H1 (cell line): ENCODE measurements around the gene TMEM200C. TPM values are rescaled to one million over a fixed set of nuclear protein-coding genes. Genes with fewer than 3 reads are reported as not detected.

Experiments used
- CTCF ChIA-PET: fragments of 300-600 bp; sonication (Branson Sonifier 250); formaldehyde crosslinking; loops from one replicate; lab custom pipeline; 2021; ENCODE audit not compliant: partially characterized antibody; lab: Charles Lee
- POLR2A ChIA-PET: fragments of 300-600 bp; sonication (Branson Sonifier 250); formaldehyde crosslinking; loops from one replicate; lab custom pipeline; 2021; ENCODE audit warnings: inconsistent platforms; ENCODE audit not compliant: partially characterized antibody; lab: Charles Lee
- DNase-seq, 2 experiments: peaks; one replicate each; pipeline versions ENCODE4 v3.0.0 to v3.0.0-alpha.2; 2010 to 2022; ENCODE audit warnings: low spot score in 2 of 2, low read depth in 1 of 2, mixed read lengths in 1 of 2
- FAIRE-seq: peaks from 2 replicates; lab custom pipeline; 2011; peaks lifted over from hg19 to GRCh38; lab: Jason Lieb, UNC
- H2AFZ ChIP-seq: 2 replicates; pipeline ENCODE4 v1.8.1; 2012; ENCODE audit warnings: low read length, inconsistent platforms
- H2AK5ac ChIP-seq: 2 replicates; pipeline ENCODE4 v1.6.1; 2013; ENCODE audit warnings: low read depth, low read length
- H2BK120ac ChIP-seq: replicated peaks from 2 replicates; pipeline ENCODE3; 2013; ENCODE audit warnings: low read depth, low read length, inconsistent platforms
- H2BK12ac ChIP-seq: 2 replicates; pipeline ENCODE4 v1.6.1; 2013; ENCODE audit warnings: low read depth, low read length
- H2BK15ac ChIP-seq: 2 replicates; pipeline ENCODE4 v1.6.1; 2013; ENCODE audit warnings: low read length
- H2BK20ac ChIP-seq: 2 replicates; pipeline ENCODE4 v1.6.1; 2013; ENCODE audit warnings: low read length
- H2BK5ac ChIP-seq: 2 replicates; pipeline ENCODE4 v1.6.1; 2013; ENCODE audit warnings: low read depth, low read length
- H3K14ac ChIP-seq: 2 replicates; pipeline ENCODE4 v1.6.1; 2013; ENCODE audit warnings: inconsistent platforms; ENCODE audit not compliant: insufficient read length
- H3K18ac ChIP-seq: 2 replicates; pipeline ENCODE4 v1.6.1; 2013; ENCODE audit warnings: low read length; ENCODE audit errors: extremely low read depth
- H3K23ac ChIP-seq: 2 replicates; pipeline ENCODE4 v1.6.1; 2013; ENCODE audit warnings: inconsistent platforms; ENCODE audit not compliant: insufficient read length
- H3K23me2 ChIP-seq: 2 replicates; pipeline ENCODE4 v1.6.1; 2013; ENCODE audit warnings: low read depth, low read length
- H3K27ac ChIP-seq: 2 replicates; pipeline ENCODE4 v1.6.1; 2011; ENCODE audit warnings: low read depth, low read length, inconsistent platforms
- H3K27me3 ChIP-seq, 4 experiments: replicated peaks in 1 of 4; 1 replicate in 1 of 4; 2 replicates in 3 of 4; pipeline versions ENCODE4 v1.6.1 to v1.8.1; 2011 to 2013; ENCODE audit warnings: low read length in 3 of 4, mild to moderate bottlenecking in 3 of 4, inconsistent platforms in 2 of 4, mixed read lengths in 2 of 4, moderate library complexity in 1 of 4; ENCODE audit not compliant: control insufficient read depth in 3 of 4, insufficient read depth in 3 of 4; ENCODE audit errors: extremely low read depth in 1 of 4
- H3K36me3 ChIP-seq, 4 experiments: 2 replicates each; pipeline versions ENCODE4 v1.6.1 to v1.8.1; 2011 to 2013; ENCODE audit warnings: mild to moderate bottlenecking in 4 of 4, low read length in 3 of 4, moderate library complexity in 2 of 4, control low read depth in 1 of 4, inconsistent platforms in 1 of 4; ENCODE audit not compliant: insufficient read depth in 4 of 4, control insufficient read depth in 2 of 4
- H3K4ac ChIP-seq: replicated peaks from 2 replicates; pipeline ENCODE3; 2013; ENCODE audit warnings: low read length, low read depth, mixed read lengths, inconsistent platforms; ENCODE audit not compliant: insufficient read length
- H3K4me1 ChIP-seq, 4 experiments: replicated peaks in 1 of 4; 1 replicate in 1 of 4; 2 replicates in 3 of 4; pipeline versions ENCODE4 v1.6.1 to v1.8.1; 2011 to 2013; ENCODE audit warnings: low read length in 3 of 4, inconsistent platforms in 2 of 4, mixed read lengths in 1 of 4; ENCODE audit not compliant: insufficient read depth in 4 of 4, control insufficient read depth in 3 of 4
- H3K4me2 ChIP-seq, 2 experiments: 2 replicates each; pipeline versions ENCODE4 v1.6.1 to v1.8.1; 2011 to 2013; ENCODE audit warnings: low read depth in 2 of 2, low read length in 2 of 2, control low read depth in 1 of 2, inconsistent platforms in 1 of 2, mild to moderate bottlenecking in 1 of 2; ENCODE audit not compliant: insufficient read depth in 1 of 2
- H3K4me3 ChIP-seq, 4 experiments: fragments of 200-600, 300-600 bp in 1 of 4; sonication (generic), shearing (Covaris generic), sonication (Bioruptor Twin) in 1 of 4; 2 replicates each; pipeline versions ENCODE4 v1.5.1 to v1.8.1; 2011 to 2016; ENCODE audit warnings: low read length in 4 of 4, low read depth in 3 of 4, control low read depth in 2 of 4, inconsistent platforms in 2 of 4, mild to moderate bottlenecking in 2 of 4, mixed read lengths in 1 of 4, moderate library complexity in 1 of 4; ENCODE audit not compliant: insufficient read depth in 2 of 4; ENCODE audit errors: extremely low read depth in 1 of 4
- H3K56ac ChIP-seq: replicated peaks from 2 replicates; pipeline ENCODE3; 2013; ENCODE audit warnings: low read depth, mild to moderate bottlenecking, mixed read lengths, low read length, inconsistent platforms; ENCODE audit not compliant: insufficient read length
- H3K79me1 ChIP-seq: 2 replicates; pipeline ENCODE4 v1.6.1; 2013; ENCODE audit warnings: low read depth, low read length, control low read depth
- H3K79me2 ChIP-seq, 2 experiments: 2 replicates each; pipeline versions ENCODE4 v1.6.1 to v1.8.1; 2012 to 2013; ENCODE audit warnings: low read length in 2 of 2, mild to moderate bottlenecking in 2 of 2, inconsistent platforms in 1 of 2; ENCODE audit not compliant: insufficient read depth in 2 of 2, control insufficient read depth in 1 of 2
- H3K9ac ChIP-seq, 4 experiments: replicated peaks in 1 of 4; 1 replicate in 1 of 4; 2 replicates in 3 of 4; pipeline versions ENCODE4 v1.6.1 to v1.8.1; 2011 to 2013; ENCODE audit warnings: low read depth in 3 of 4, low read length in 3 of 4, control low read depth in 2 of 4, mild to moderate bottlenecking in 2 of 4, moderate library complexity in 2 of 4, inconsistent platforms in 1 of 4; ENCODE audit errors: extremely low read depth in 1 of 4
- H3K9me3 ChIP-seq, 2 experiments: 2 replicates each; pipeline versions ENCODE4 v1.6.1 to v1.8.1; 2012 to 2013; ENCODE audit warnings: mild to moderate bottlenecking in 2 of 2, moderate library complexity in 2 of 2, control low read depth in 1 of 2, inconsistent platforms in 1 of 2, low read depth in 1 of 2, low read length in 1 of 2, mixed read lengths in 1 of 2; ENCODE audit not compliant: insufficient read depth in 2 of 2
- H4K20me1 ChIP-seq, 2 experiments: replicated peaks in 1 of 2; 2 replicates each; pipeline versions ENCODE3 to v1.8.1; 2011 to 2013; ENCODE audit warnings: inconsistent platforms in 2 of 2, low read length in 2 of 2, mild to moderate bottlenecking in 1 of 2; ENCODE audit not compliant: insufficient read depth in 2 of 2, control insufficient read depth in 1 of 2
- H4K5ac ChIP-seq: 2 replicates; pipeline ENCODE4 v1.6.1; 2013; ENCODE audit warnings: low read length, low read depth, mixed read lengths, inconsistent platforms; ENCODE audit not compliant: insufficient read length
- H4K8ac ChIP-seq: 2 replicates; pipeline ENCODE4 v1.8.0; 2013; ENCODE audit warnings: mild to moderate bottlenecking, moderate library complexity, low read length, inconsistent platforms; ENCODE audit not compliant: insufficient read depth; ENCODE audit errors: extremely low read depth
- H4K91ac ChIP-seq: replicated peaks from 2 replicates; pipeline ENCODE3; 2013; ENCODE audit warnings: low read length, mixed read lengths, inconsistent platforms; ENCODE audit not compliant: insufficient read length
- BRCA1 ChIP-seq: IDR thresholded peaks from 2 replicates; pipeline ENCODE4 v1.6.1; 2012; ENCODE audit warnings: low read depth, low read length, improper control_type of control experiment
- CBX5 ChIP-seq: fragments of 300-800, 300-1000 bp; sonication (generic); IDR thresholded peaks from 2 replicates; pipeline ENCODE4 v1.7.1; 2016; ENCODE audit warnings: antibody characterized with exemption, low read length, low read depth
- CEBPB ChIP-seq: IDR thresholded peaks from 2 replicates; pipeline ENCODE4 v1.6.1; 2012; ENCODE audit warnings: low read depth, low read length
- CHD1 ChIP-seq: IDR thresholded peaks from 2 replicates; pipeline ENCODE4 v1.6.1; 2012; ENCODE audit warnings: low read depth, low read length, improper control_type of control experiment
- CREB1 ChIP-seq: IDR thresholded peaks from 2 replicates; pipeline ENCODE4 v1.6.1; 2012; ENCODE audit warnings: inconsistent platforms
- JUND ChIP-seq: IDR thresholded peaks from 2 replicates; pipeline ENCODE4 v1.6.1; 2011; ENCODE audit warnings: mild to moderate bottlenecking, improper control_type of control experiment, low read length
- KDM4A ChIP-seq: IDR thresholded peaks from one replicate; pipeline ENCODE4 v1.7.1; 2012; ENCODE audit warnings: low read depth, mild to moderate bottlenecking, moderate library complexity, low read length, inconsistent platforms; ENCODE audit not compliant: severe bottlenecking
- KDM5A ChIP-seq: fragments of 200-600 bp; IDR thresholded peaks from 2 replicates; pipeline ENCODE4 v1.7.1; 2012; ENCODE audit warnings: mild to moderate bottlenecking, low read length, inconsistent platforms, mixed read lengths
- RFX5 ChIP-seq: IDR thresholded peaks from 2 replicates; pipeline ENCODE4 v1.6.1; 2011; ENCODE audit warnings: low read depth, low read length, improper control_type of control experiment, borderline replicate concordance
- SIN3A ChIP-seq, 2 experiments: IDR thresholded peaks in 1 of 2; conservative IDR thresholded peaks in 1 of 2; 2 replicates each; pipeline ENCODE4 v1.6.1; 2011 to 2012; ENCODE audit warnings: low read length in 2 of 2, improper control_type of control experiment in 1 of 2, low read depth in 1 of 2, mild to moderate bottlenecking in 1 of 2
- SP2 ChIP-seq: IDR thresholded peaks from 2 replicates; pipeline ENCODE4 v1.6.1; 2012; ENCODE audit warnings: mild to moderate bottlenecking, low read length, inconsistent platforms
- SRF ChIP-seq: IDR thresholded peaks from 2 replicates; pipeline ENCODE4 v1.6.1; 2011; ENCODE audit warnings: mild to moderate bottlenecking, low read depth, low read length, moderate library complexity
- SUZ12 ChIP-seq: fragments of 200-600 bp; sonication (generic); IDR thresholded peaks from 2 replicates; pipeline ENCODE4 v1.6.1; 2012; ENCODE audit warnings: mild to moderate bottlenecking, inconsistent platforms, low read length, moderate library complexity, mixed read lengths
- TBP ChIP-seq: IDR thresholded peaks from 2 replicates; pipeline ENCODE4 v1.6.1; 2011; ENCODE audit warnings: low read depth, low read length, improper control_type of control experiment
- TEAD4 ChIP-seq: IDR thresholded peaks from 2 replicates; pipeline ENCODE4 v1.6.1; 2012; ENCODE audit warnings: low read depth, low read length, inconsistent platforms, mixed read lengths
- ZNF274 ChIP-seq: IDR thresholded peaks from 2 replicates; pipeline ENCODE4 v1.7.0; 2012; ENCODE audit warnings: low read length, borderline replicate concordance; ENCODE audit errors: extremely low read depth
- WGBS, 2 experiments: shearing (Covaris generic) in 1 of 2; methylation state at CpG; one replicate each; pipeline versions ENCODE4 v1.1.6 to v1.1.7; 2013 to 2015; ENCODE audit warnings: low lambda C conversion rate in 2 of 2, mixed read lengths in 2 of 2, inconsistent platforms in 1 of 2, low coverage in 1 of 2, missing lambda C conversion rate in 1 of 2; ENCODE audit not compliant: insufficient replicate concordance in 2 of 2, insufficient coverage in 1 of 2, insufficient read length in 1 of 2; ENCODE audit errors: extremely low coverage in 1 of 2, missing lambda C conversion rate in 1 of 2; 5-methylcytosine and 5-hydroxymethylcytosine counted together
- polyA plus RNA-seq, 7 experiments: library from polyadenylated mRNA; depleted of rRNA in 3 of 7; stranded (reverse) in 5 of 7; unstranded in 2 of 7; fragments of >200 nt in 5 of 7; fragments of 200-250 nt in 2 of 7; gene quantifications; 1 replicate in 5 of 7; 2 replicates in 1 of 7; 4 replicates in 1 of 7; pipeline versions ENCODE4 v1.2.1 to v1.2.3, GENCODE V29; 2011 to 2013; ENCODE audit warnings: missing spikeins in 2 of 7, mixed read lengths in 2 of 7
- total RNA-seq: library from RNA; stranded (reverse); fragmentation: NEBNext Ultra II Directional; extraction: Animal tissue kit (Norgen Biotek cat#: 25700); gene quantifications from 2 replicates; pipeline ENCODE4 v1.2.1, GENCODE V29; 2021

Gene TMEM200C
- total and polyA plus RNA-seq, 2 of the 8 experiments (the other 6 are each of a cell fraction or from before 2014, with no cell fraction given) = 3.4 to 9.6 TPM

GRCh38 chr18:5872886-5873285 lies 22.4 kb downstream of the TMEM200C start:
- FAIRE-seq = no peak

More at GRCh38 chr18:5872886-5873285, 22.4 kb downstream of the TMEM200C start:
- no peaks in the 10 kb centered on the region for H3K36me3 ChIP-seq
- WGBS, 2 experiments = 91% methylated on average over 3 of the region's 3 CpGs; no CpG with 5 or more reads in 1 of the 2 experiments
- H2AK5ac ChIP-seq = no peak overlapping the region
- H3K23ac ChIP-seq = no peak overlapping the region
- TF ChIP-seq SUZ12 (no peak), ZNF274 (no peak), TBP (no peak), CEBPB (no peak), JUND (no peak), BRCA1 (no peak), SIN3A (conservative IDR thresholded peaks at IDR 0.05 in 1 of 2, IDR thresholded peaks at IDR 0.05 in 1 of 2; ENCODE audit: low read depth in 1 of 2, low read length in 2 of 2) (no peak), KDM5A (no peak), CREB1 (no peak), SRF (no peak), RFX5 (no peak), CBX5 (no peak), TEAD4 (no peak), CHD1 (no peak), KDM4A (no peak), SP2 (no peak)
- H3K4me2 ChIP-seq = no peak overlapping the region
- H4K5ac ChIP-seq = no peak overlapping the region
- H3K18ac ChIP-seq = no peak overlapping the region
- no peaks in the 10 kb centered on the region for H4K20me1 ChIP-seq
- H3K27me3 ChIP-seq = no peaks in the 10 kb centered on the region; a peak in 1 of 7 replicates
- H3K56ac ChIP-seq = no peak overlapping the region
- no peak for DNase-seq
- H2BK5ac ChIP-seq = no peak overlapping the region
- H3K14ac ChIP-seq = no peak overlapping the region
- H3K27ac ChIP-seq = no peak overlapping the region
- no peak overlapping the region for H3K4me3 ChIP-seq
- no peak overlapping the region for H3K9ac ChIP-seq
- no peak overlapping the region for H3K4ac ChIP-seq
- H2BK12ac ChIP-seq = no peak overlapping the region
- H3K4me1 ChIP-seq = no peaks in the 10 kb centered on the region
- ChIA-PET CTCF (interaction anchor here (1.1 to 1.5 kb wide), 3 partner anchors 273 to 528 kb away, joined by 3 to 4 read pairs (median 3); no protein-coding TSS in a partner anchor), POLR2A (no interaction called here)
- H4K91ac ChIP-seq = no peak overlapping the region
- no peaks in the 10 kb centered on the region for H3K79me1 ChIP-seq
- H4K8ac ChIP-seq = no peak overlapping the region
- no peaks in the 10 kb centered on the region for H3K79me2 ChIP-seq
- H2BK20ac ChIP-seq = no peak overlapping the region
- H2BK15ac ChIP-seq = no peak overlapping the region
- no peak overlapping the region for H2AFZ ChIP-seq
- H3K9me3 ChIP-seq = no peaks in the 10 kb centered on the region
- no peak overlapping the region for H2BK120ac ChIP-seq
- H3K23me2 ChIP-seq = no peaks in the 10 kb centered on the region
